NAMALWA (cell line): ENCODE data around the gene VAPA.

Experiments
- DNase-seq: peaks from one replicate; pipeline ENCODE4 v3.0.0-alpha.2; 2015; ENCODE audit warnings: low spot score

The VAPA gene

DNA sequence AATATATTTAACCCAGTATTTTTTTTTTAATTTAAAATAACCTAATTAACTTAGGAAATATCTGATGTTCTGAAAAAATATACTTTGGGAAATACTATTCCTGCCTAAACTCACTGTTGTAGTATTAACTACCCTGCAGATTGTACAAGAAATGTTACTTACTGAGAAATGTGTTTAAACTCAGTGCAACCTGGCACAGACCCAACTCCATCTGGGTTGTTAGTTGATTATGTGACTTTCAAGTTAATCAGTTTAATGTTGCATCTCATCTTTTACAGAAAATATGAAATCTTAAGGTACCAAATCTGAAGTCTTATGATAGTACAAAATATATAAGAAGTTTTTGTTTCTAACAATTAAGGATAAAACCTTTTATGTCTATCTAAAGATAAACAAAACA is 27.3 kb downstream of the VAPA start:
- DNase-seq: no peak

DNA sequence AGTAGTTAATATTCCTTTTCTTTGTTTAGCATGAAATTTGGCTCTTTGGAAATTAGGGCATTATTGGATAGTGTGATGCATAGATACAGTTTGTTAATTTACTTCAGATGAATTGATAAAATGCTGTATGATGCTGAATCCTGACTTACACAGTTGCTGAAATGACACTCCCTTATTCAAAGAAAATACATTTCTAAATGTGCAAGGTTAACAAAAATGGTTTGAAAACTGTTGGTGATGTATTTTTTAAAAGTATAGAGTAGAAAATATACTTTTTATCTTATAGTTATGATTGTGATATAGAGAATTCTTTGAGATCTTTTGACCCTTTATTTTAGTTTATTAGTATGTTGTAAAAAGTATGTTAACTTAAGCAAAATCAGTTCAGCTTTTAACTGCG is 27.8 kb downstream of the VAPA start:
- no peak for DNase-seq

DNA sequence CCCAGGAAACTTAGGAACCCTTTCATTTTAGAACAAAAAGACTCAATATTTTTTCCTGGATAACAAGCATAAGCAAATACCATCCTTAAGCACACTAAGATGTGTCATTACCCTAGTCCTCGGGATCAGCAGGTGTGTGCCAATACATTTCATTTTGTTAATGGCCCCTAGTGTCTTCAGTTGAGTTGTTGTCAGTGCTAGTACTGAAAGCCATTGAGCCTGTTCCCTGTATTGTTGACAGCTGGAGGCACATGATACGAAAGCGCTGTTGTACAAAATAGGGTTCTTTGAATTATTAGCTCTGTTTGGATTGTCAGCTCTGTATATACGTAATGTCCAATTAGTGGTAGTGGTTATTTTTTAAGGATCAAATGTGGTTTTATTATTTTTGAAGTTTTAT is 29.5 kb downstream of the VAPA start:
- DNase-seq: no peak

DNA sequence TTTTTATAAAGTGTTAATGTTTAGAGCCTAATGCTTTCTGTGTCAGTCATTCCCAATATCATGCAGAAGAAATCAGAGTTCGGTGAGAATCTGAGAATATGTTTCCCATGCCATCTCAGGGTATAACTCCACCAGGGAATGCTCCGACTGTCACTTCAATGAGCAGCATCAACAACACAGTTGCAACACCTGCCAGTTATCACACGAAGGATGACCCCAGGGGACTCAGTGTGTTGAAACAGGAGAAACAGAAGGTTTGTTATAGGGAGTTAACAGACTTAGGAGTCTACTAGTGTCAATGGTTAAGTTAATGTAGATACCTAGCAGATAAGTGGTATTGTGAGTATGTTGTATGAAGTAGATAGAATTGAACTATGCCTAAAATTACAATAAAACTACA is 31.0 kb downstream of the VAPA start:
- no peak for DNase-seq

DNA sequence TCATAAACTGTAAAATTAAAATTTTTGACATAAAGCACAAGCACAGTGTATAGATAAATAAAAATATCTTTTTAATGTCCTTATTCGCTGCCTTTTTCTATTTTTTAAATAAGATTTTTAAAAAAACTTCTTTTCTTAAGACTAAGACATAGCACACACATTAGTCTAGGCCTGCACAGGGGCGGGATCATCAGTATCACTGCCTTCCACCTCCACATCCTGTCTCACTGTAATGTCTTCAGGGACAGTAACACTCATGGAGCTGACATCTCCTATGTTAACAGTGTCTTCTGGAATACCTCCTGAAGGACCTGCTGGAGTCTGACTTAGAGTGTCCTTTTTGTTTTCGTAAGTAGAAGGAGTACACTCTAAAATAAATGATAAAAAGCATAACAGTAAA is 33.0 kb downstream of the VAPA start:
- DNase-seq: no peak

DNA sequence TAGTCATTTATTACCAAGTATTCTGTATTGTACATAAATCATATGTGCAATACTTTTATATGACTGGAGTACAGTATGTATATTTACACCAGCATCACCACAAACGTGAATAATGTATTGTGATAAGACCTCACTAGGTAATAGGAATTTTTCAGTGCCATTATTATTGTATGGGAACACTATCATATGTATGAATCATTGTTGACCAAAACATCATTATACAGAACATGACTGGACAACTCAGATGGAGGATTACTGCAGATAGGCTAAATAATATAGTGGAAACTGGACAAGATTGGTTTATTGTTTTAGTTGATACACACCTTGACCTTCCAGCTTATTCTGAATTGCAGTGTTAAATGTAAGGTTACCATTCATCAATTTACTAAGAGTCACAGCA is 33.4 kb downstream of the VAPA start:
- DNase-seq: no peak

DNA sequence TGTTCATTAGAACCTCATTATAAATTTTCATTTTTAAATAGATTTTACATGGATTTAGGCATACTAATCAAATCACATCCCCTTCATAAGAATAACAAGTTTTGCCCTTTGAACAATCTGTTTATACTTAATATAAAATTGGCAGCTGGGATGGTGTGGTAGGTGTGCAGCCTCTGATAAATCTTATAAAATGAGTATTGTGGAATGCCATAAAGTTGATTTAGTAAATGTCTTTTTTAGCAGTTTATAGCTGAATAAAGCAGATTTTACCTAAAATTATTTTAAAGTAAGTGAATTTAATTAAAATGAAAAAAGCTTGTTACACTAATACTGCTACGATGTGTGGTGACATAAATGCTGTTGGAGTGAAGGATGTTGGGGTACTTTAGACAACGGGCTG is 35.5 kb downstream of the VAPA start:
- no peak for DNase-seq

DNA sequence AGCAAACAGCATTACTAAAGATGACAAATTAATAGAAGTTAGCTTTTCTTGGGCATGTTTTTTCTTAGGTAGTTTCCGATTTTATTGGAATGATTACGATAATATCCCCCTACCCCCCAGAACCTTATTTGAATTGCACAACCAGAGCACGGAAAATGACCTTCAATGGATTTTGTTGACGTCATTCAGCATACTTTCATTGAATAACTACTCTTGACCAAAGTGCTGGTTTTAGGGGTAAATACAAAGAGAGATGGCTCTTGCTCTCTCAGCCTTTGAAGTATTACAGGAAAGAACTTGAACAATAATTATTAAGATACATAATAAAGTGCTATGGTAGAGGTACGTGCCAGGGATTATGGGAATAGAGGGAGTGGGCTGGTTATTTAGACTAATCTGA is 36.0 kb downstream of the VAPA start:
- DNase-seq: no peak

DNA sequence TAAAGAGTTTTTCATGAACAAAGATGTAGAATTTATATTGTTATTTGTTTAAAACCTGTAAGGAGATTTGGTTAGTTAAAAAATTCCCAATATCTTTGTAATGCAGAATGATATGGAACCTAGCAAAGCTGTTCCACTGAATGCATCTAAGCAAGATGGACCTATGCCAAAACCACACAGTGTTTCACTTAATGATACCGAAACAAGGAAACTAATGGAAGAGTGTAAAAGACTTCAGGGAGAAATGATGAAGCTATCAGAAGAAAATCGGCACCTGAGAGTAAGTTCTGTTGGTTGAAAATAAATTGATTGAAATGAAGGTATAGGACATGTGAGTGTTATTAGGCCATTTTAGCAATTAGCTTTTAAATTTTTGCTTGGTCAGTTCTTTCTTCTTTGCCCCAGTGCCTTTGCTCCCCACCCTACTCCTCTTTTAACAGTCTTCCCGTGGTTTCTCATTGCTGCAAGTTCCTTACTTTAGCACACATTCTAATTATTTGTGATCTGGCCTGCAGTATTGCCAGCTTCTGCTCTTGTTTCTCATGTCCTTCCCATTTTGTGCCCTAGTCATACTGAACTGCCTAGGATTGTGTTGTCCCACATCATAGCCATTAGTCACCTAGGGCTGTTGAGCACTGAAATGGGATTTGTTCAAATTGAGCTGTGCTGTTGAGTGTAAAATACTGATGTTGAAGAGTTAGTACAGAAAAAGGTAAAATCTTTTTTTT is 36.6 kb downstream of the VAPA start:
- no peak for DNase-seq

DNA sequence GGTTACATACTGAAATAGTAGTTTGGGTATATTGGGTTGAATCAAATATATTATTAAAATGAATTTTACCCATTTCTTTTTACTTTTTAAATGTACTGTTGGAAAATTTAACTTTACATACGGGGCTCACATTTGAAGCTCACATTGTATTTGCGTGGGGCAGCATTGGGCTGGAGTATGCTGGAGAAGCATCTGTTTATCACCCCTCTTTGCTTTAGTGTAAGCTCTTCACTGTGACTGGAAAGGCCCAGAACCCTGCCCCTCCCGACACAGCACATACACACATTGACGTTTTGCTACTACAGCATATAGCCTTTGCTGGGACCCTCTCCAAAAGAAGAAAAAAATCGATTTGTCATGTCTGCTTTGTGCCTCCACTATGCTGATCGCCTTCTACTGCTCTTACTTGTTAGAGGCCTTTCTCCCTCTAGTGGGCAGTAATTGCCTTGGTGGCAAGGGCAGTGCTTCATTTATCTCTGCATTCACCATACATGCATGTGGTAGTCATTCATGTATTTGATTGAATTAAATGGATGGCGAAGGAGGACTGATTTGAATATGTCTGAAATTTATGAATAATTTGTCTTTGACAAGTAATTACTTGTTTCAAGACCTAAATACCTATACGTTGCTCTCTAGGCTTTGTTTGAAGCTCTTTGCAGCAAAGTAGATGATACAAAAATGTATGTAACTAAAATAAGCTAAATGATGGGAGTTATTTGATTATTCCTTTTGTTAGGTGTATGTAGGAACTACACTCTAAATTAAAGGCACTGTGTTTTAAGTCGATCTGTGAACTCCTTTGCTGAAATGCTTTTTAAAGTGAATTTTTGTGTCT is 37.4 kb downstream of the VAPA start:
- DNase-seq: peak; percentile 68

DNA sequence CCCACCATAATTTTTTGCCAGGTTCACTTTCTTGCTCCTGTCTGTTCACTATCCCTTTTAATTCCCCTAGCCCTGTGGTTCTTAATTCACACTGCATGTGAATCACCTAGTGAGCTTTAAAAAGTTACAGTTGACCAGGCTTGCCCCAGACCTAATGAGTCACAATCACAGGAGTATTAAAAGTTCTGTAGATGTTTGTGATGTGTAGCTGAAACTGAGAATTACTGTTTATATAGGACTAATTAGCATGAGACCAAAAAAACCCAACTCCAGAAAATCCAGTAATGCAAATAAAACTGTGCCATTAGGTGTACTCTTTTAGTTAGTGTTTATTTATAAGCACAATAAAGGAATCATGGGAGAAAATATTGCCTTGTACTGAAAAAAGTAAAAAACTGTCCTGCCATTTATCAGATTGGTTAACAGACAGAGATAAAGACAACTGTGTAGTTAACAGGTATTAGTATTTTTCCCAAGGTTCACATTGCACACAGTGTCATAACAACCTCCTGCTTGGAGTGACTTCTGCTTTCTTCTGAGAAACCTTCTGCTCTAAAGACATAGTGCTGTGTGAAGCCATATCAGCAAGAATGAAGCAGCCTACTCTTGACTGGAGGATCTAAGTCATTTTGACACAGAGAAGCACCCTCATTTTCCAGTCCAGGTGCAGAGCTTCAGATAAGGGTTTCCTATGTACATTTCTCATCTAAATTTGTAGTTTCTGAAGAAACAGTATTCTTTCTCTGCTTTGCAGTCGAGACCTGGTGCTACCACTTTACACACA is 39.0 kb downstream of the VAPA start:
- DNase-seq: no peak

DNA sequence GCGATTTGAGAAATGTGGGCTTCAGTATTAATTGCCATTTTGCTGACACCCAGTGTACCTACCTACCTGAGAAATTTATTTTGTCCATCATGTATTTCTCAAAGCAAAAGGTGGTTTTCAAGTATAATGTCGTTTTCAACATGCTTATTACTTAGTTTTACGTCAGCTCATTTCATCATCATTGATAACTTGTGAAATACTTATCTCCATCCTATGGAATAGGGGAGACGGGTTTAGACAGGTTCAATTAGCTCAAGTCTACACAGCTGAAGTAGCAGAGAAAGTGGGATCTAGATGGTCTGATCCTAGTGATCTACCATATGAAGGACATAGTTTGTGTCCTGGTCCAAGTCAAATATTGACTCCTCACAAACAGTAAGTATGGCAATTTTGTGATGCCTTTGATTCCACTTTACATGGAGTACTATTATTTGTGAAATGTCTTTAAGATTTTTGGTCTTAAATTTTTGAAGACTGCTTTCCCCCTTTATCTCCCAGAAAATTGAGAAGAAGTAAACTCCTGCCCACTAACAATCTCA is 45.1 kb downstream of the VAPA start:
- DNase-seq: no peak

DNA sequence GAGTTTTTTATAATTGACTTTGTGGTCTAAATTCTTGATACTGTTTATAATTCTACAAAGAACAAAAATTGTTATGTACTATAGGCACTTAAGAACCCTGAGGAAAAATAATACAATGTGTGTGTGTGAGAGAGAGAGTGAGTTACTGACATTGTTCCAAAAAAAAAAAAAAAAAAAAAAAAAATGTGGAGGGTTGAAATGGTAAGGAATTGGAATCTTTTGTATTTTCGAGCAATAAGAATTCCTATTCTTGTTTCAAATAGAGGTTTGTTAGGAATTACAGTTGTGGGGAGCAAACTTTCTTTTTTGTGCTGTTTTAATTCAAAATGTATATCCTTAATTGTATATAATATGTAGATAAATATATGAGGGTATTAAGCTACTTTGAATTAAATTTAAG is 45.7 kb downstream of the VAPA start:
- no peak for DNase-seq

DNA sequence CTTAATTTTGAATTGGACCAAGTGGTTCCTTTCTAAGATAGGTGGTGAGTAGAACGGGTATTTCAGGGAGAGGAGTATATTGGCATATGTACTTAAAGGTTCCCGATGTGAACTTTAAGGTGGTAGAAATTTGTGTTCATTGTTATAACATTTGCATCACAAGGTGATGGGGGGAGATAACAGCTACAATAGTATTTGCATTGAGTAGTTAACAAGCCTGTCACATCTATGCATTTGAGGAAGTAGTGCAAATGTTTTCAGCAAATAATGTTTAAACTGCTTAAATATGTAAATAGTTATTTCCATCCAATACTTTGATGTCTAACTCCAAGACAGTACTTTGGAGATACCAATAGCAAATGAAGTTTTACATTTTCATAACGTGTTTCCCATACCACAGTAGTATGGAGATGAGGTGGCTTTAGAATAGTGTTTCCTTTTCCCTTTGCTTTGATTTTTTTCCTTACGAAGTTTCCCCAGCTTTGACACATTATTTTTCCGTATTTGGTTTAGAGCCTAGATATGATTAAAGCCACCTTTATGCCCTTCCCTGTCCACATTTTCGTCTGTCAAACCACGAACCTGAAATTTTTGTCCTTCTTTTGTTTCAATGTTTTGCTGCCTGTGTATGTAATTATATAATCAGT is 46.6 kb downstream of the VAPA start:
- no peak for DNase-seq

DNA sequence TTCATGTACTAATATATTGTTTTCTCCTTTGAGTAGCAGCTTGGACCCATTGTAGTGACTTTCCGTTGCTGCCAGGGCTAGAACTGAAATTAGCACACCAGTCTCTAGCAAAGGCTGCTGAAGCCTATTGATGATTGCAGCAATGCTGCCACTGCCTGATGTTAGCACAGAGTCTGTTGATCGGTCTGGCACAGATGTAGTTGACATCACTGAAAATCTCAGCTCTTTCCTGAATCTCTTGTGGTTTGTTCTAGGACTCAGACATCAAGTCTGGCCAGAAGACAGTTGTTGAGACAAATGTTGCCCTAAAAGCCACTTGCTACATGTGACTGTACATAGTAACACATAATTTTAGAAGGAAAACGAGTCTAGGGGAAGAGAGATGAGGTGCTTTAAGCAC is 47.2 kb downstream of the VAPA start:
- DNase-seq: no peak

DNA sequence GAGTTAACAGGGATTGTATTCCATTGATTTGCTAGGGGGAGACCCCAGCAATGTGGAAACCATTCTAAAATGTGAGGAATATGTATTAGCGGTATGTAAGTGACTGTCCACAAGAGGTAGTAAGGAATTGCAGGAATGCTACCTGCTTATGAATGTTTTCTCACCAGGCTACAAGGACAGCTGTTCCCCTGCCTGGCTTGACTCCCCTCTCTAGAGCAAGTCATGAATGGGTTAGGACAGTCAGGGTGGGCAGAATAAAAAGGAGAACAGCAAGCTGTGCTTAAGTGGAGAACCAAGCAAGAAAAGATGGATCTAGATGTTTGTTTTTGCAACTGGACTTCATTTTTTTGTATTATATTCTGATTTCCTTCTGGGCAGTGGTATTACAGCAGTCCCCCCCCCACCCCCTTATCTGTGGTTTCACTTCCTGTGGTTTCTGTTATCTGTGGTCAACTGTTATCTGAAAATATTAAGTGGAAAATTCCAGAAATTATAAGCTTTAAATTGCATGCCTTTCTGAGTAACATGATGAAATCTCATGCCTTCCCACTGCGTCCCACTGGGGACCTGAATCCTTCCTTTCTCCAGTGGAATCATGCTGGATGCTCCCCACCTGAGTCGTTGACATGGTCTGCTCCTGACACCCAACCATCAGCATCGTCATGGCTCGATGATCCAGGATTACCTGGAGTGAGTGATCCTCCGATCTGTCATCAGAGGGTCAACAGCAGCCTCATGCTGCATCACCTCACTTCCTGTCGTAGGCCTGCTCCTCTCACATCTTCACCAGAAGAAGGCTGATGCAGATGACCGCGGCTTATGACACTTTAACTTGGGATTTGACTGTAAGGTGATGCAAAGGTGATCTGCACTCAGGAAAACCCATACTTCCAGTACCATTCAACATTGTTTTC is 52.2 kb downstream of the VAPA start:
- DNase-seq: peak; percentile 24

DNA sequence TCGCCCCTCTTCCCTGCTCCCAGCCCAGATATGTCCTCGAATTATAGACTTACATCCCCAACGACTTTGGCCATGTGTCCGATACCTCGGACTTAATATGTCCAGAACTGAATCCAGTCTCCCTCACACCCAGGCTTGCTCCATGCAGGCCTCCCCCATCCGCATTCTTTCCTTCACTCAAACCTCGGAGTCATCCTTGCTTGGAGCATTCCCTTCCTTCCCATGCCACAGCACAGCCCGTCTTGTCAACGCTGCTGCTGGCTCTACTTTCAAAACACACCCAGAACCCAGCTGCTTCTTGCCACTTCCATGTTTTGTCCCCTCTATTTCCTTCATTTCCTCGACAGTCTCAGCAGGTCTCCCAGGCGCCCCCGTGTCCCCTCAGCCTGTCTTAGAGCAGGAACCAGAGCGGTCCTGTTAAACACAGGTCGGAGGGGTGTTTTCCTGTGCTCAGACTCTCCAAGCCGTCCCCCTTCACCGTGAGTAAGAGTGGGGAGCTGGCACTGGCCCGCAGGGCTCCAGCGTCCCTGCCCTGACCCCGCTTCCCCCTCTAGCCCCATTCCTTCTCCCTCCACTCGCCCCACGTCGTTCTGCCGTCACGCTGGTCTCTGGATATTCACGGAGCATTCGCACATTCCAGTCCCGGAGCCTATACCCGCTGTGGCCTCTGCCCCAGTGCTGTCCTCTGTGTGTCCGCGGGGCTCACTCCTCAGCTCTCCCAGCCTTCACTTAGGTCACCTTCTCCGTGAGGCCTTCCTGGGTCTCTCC is 54.4 kb downstream of the VAPA start:
- DNase-seq: no peak

DNA sequence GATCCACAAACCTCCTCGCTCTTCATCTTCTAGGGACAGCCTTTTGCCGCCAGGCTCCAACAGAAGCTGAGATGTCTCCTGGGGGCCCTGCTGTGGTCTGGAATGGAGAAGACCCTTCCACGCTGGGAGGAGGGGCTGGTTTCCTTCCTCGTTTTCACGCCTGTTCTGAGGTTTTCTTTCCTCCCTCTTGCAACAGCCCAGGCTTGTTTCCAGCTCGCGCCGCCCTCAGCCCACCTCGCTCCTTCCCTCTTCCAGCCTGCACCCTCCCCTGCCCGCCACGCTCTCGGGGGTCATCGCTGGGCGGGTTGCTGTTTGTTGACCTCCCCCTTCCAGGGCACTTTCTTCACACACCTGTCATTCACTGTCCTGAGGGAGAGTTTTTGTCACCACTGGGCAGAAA is 55.4 kb downstream of the VAPA start:
- DNase-seq: no peak

DNA sequence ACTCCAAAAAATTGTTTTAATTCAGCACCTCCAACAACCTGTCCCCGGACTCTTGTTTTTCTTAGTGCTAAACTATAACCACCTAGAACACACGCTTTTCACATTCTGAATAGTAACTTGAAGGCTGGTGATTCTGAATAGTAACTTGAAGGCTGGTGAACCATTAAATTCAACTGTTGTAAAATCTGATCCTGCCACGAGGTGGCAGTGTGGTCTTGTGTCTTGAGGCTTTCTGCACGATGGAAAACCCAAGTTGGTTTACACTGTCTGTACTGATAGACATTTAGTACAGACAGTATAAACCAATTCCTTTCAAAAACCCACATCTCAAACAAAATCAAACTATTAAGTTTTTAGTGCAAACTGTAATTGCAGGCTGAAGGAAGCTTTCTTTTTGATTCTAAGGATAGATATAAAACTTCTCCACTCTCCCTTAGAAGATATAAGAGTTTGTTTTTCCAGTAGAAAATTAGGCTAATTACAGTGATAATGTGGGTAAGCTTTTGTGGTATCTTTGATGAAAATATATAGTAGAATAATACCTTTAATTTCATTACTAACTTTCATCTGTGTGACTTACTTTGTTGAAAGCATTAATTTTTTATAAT is 57.6 kb downstream of the VAPA start:
- peak; percentile 88 for DNase-seq

DNA sequence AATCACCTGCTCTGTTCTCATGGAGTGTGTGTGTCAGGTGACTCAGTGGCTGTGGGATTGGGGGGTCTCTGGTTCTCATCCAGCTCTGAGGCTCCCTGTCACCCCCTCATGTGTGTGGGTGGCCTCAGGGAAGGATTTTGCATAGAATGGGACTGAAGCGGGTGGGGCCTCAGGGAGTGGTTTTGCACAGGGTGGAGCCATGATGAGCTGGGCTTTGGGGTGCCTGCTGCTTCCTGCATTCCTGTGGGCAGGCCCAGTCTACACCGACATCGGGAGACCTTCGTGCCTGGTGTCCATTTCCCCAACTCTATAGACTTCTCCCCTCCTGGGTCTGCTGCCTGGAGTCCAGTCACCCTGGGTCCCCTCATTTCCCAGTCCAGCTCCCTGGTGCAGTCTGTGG is 59.7 kb downstream of the VAPA start:
- no peak for DNase-seq
